ENCODE measurements around the gene OR5K4.
"Not testable (repeated sequence)": the region's sequence is repeated elsewhere in the genome, so short reads cannot be mapped to it uniquely, and the experiment has no call there.

Gene OR5K4

GRCh38 chr3:98371853-98372252, 18.2 kb downstream of the OR5K4 start:
- DNase-seq, result no peak

DNA sequence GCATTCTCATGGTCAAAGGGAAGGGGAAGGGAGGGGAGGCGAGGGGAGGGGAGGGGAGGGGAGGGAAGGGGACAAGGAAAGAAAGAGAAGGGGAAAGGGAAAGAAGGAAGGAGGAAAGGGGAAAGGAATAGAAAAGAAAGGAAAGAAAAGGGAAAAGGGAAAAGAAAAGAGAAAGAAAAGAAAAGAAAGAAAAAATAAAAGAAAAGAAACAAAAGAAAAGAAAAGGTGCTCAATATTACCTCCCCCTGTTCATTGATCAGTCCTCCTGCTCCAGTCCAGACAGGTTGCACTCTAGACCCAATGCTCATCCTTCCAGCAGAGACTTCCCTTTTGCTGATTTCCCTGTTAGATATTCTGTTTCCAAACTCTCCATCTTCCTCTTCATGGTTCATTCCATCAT, 18.8 kb downstream of the OR5K4 start:
- no peak for DNase-seq

GRCh38 chr3:98376631-98377030, 23.0 kb downstream of the OR5K4 start:
- DNase-seq, result no peak

DNA sequence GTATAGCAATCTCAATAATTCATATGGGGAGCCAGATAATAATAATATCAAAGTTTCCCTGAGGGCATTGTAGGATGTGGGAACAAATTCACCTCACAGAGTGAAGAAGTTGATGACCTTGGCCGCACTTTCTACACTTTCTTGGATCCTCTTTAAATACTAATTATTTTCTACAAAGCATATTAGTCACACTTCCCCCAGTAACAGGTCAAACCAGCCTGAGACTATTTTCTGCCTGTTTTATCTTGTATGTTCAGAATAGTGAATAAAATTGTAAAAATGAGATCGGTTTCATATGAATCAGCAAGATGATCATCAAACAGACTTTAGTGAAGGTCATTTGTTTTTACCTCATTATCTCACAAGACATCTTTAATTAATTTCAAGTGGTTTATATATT, 34.5 kb downstream of the OR5K4 start:
- DNase-seq, result no peak

DNA sequence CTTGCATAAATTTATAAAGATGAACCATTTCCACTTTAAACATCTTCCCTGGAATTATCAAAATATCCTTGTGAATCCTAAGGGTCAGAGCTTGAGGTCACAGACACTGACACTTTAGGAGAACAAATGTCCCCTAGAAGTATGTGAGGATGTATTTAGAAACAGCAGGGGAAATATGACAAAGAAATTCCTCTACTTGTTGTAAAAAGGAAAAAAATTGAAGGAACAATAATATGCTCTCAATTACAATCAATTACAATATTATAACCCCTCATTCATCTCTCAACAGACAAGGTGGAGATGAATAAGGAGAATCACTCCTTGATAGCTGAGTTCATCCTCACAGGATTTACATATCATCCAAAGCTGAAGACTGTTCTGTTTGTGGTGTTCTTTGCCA, 36.7 kb downstream of the OR5K4 start, which contains the start of gene OR5K3:
TSS of gene OR5K3 (plus strand) at position 301 of the 400 bp plus-strand sequence. CDS start at position 301, 0 bp downstream.
- DNase-seq, result no peak

GRCh38 chr3:98395101-98395500, 41.4 kb downstream of the OR5K4 start:
- no peak for DNase-seq

DNA sequence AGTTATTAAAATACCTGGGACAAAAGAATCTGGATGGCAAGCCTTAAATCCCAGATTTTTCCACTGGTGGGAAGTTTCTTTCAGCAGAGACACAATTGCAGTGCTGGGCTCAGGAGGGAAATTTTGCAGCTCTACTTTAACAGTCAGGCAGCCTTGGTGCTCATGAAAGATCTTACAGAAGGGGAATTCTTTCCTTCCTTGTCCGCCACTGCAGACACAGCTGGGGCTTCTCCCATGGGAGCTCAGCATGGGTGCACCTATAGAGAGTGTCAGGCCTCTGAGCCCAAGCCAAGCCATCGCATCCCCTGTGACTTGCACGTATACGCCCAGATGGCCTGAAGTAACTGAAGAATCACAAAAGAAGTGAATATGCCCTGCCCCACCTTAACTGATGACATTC, 42.8 kb downstream of the OR5K4 start:
- not testable (repeated sequence) for DNase-seq

DNA sequence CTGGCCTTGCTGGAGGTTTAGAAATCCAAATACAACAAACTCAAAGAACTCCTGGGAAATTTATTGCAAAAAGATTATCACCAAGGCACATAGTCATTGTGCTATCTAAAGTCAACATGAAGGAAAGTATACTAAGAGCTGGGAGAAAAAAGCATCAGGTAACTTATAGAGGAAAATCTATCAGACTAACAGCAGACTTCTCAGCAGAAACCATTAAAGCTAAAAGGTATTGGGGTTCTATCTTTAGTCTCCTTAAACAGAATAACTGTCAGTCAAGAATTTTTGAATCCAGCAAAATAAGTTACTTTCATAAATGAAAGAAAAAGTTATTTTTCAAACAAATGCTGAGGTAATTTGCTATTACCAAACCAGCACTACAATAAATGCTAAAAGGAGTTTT, 44.9 kb downstream of the OR5K4 start:
- no peak for DNase-seq

GRCh38 chr3:98402507-98402906, 48.9 kb downstream of the OR5K4 start:
- no peak for DNase-seq

DNA sequence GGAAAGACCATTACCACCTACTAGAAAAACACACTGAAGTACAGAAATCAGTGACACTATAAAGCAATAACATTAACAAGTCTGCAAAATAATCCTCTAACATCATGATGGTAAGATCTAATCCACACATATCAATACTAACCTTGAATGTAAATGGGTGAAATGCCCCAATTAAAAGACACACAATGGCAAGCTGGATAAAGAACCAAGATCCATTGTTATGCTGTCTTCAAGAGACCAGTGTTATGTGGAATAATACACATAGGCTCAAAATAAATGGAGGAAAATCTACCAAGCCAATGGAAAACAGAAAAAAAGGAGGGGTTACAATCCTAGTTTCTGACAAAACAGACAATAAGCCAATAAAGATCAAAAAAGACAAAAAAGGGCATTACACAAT, 50.4 kb downstream of the OR5K4 start:
- no peak for DNase-seq
